HepG2 (cell line): ENCODE results near the gene F12. TPM values are rescaled to one million over a fixed set of nuclear protein-coding genes. Genes with fewer than 3 reads are reported as not detected.

ENCODE experiments used
- HNRNPL ChIP-seq: fragments of 200-400 bp; formaldehyde crosslinking; IDR thresholded peaks from 2 replicates; pipeline ENCODE4 v1.6.1; 2017; ENCODE audit warnings: mild to moderate bottlenecking, low read depth, low read length
- MYNN ChIP-seq: sonication (generic); formaldehyde crosslinking; IDR thresholded peaks from 2 replicates; pipeline ENCODE4 v1.4.0; 2020; ENCODE audit warnings: mild to moderate bottlenecking, low read depth, missing genetic modification reagents
- NCOA2 ChIP-seq: sonication (generic); formaldehyde crosslinking; IDR thresholded peaks from 2 replicates; pipeline ENCODE4 v1.8.0; 2022; ENCODE audit warnings: inconsistent platforms
- POLR2A ChIP-seq, 2 experiments: IDR thresholded peaks; 2 replicates each; pipeline ENCODE4 v1.6.1; 2011; ENCODE audit warnings: low read depth in 2 of 2, low read length in 2 of 2, mild to moderate bottlenecking in 1 of 2, moderate library complexity in 1 of 2; ENCODE audit not compliant: insufficient read depth in 1 of 2
- POLR2G ChIP-seq: fragments of 200-400 bp; formaldehyde crosslinking; IDR thresholded peaks from 2 replicates; pipeline ENCODE4 v1.6.1; 2018; ENCODE audit warnings: mild to moderate bottlenecking, low read depth, low read length, moderate library complexity
- SAP130 ChIP-seq: IDR thresholded peaks from 2 replicates; pipeline ENCODE4 v1.6.1; 2016; ENCODE audit warnings: low read depth
- ZFY ChIP-seq: sonication (generic); formaldehyde crosslinking; IDR thresholded peaks from 2 replicates; pipeline ENCODE4 v1.4.0; 2020; ENCODE audit warnings: missing genetic modification reagents
- ZKSCAN8 ChIP-seq: IDR thresholded peaks from 2 replicates; pipeline ENCODE4 v1.6.1; 2016; ENCODE audit warnings: borderline replicate concordance, missing genetic modification reagents, missing compliant biosample characterization
- ZNF337 ChIP-seq: sonication (generic); formaldehyde crosslinking; IDR thresholded peaks from 2 replicates; pipeline ENCODE4 v1.5.1; 2020; ENCODE audit warnings: missing genetic modification reagents, low read depth, mild to moderate bottlenecking, borderline replicate concordance
- ZNF510 ChIP-seq: sonication (generic); formaldehyde crosslinking; IDR thresholded peaks from 2 replicates; pipeline ENCODE4 v1.4.0; 2020; ENCODE audit warnings: low read depth, mild to moderate bottlenecking, missing genetic modification reagents
- ZNF629 ChIP-seq: sonication (generic); formaldehyde crosslinking; conservative IDR thresholded peaks from 2 replicates; pipeline ENCODE4 v1.5.0; 2020; ENCODE audit warnings: missing genetic modification reagents
- polyA plus RNA-seq, 8 experiments: library from polyadenylated mRNA; depleted of rRNA in 3 of 8; stranded (reverse) in 7 of 8; unstranded in 1 of 8; fragments of >200 nt; fragmentation: Illumina TruSeq in 4 of 8; extraction: Trizol in 4 of 8; gene quantifications; 2 replicates each; pipeline versions ENCODE4 v1.2.1 to v1.2.3, GENCODE V29; 2011 to 2016; ENCODE audit warnings: low read depth in 4 of 8, missing spikeins in 1 of 8, mixed read lengths in 1 of 8; ENCODE audit not compliant: insufficient read depth in 1 of 8
- total RNA-seq, 5 experiments: library from RNA; depleted of rRNA; stranded (reverse); fragments of >200 nt; fragmentation: Illumina TruSeq; extraction: Trizol; gene quantifications; 2 replicates each; pipeline ENCODE4 v1.2.3, GENCODE V29; 2016; ENCODE audit warnings: low read depth in 1 of 5
- TF ChIP-seq, protein P1 (sequence below): sonication (generic); formaldehyde crosslinking; IDR thresholded peaks from 2 replicates; pipeline ENCODE4 v1.5.0; 2020; ENCODE audit warnings: mild to moderate bottlenecking, missing genetic modification reagents, borderline replicate concordance
- TF ChIP-seq, protein P2 (sequence below): IDR thresholded peaks from 2 replicates; pipeline ENCODE4 v1.6.1; 2012; ENCODE audit warnings: low read length, improper control_type of control experiment
- TF ChIP-seq, protein P3 (sequence below): sonication (generic); formaldehyde crosslinking; IDR thresholded peaks from 2 replicates; pipeline ENCODE4 v1.4.0; 2020; ENCODE audit warnings: missing genetic modification reagents, borderline replicate concordance
- TF ChIP-seq, protein P4 (sequence below): sonication (generic); formaldehyde crosslinking; IDR thresholded peaks from 2 replicates; pipeline ENCODE4 v1.4.0; 2020; ENCODE audit warnings: missing genetic modification reagents

Gene F12
- total and polyA plus RNA-seq, 2 of the 13 experiments (the other 11 are each of a cell fraction or from before 2014, with no cell fraction given): 2.5 to 3.0 TPM

DNA sequence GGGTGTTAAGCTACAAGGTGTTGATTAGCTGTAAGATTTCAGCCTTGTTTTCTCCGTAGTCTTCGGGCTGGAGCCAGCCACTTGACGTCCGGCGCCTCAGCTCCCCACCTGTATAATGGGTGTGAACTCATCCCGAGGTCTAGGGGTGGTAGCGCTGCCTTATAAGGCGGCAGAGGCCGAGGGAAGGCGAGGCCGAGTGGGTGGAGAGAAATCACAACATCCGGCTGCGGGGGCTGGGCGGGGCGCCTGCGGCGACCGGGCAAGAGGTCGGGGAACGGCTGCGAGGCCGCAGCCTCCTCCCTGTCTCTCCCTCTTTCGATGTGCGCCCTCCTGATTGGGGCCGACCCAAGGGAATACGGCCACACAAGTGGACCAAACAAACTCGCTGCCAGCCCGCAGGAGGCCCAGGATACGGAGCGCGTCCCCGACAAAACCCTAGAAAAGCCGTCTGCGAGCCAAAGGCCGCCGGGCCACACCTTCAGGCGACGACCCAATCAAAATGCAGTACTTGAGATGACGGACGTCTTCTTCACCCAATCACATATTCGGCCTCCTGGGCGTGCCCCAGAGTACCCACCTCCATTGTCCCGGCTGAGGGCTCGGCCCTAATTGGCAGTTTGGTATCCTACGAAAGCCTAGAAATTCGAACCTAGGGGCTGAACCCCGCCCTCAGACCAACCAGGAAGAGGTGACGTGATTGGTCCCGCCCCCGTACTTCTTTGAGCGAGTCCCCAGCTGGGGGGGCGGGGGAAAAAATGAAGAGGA is 16.6 kb upstream of the F12 start (continued):
- TF ChIP-seq, protein P1, sequence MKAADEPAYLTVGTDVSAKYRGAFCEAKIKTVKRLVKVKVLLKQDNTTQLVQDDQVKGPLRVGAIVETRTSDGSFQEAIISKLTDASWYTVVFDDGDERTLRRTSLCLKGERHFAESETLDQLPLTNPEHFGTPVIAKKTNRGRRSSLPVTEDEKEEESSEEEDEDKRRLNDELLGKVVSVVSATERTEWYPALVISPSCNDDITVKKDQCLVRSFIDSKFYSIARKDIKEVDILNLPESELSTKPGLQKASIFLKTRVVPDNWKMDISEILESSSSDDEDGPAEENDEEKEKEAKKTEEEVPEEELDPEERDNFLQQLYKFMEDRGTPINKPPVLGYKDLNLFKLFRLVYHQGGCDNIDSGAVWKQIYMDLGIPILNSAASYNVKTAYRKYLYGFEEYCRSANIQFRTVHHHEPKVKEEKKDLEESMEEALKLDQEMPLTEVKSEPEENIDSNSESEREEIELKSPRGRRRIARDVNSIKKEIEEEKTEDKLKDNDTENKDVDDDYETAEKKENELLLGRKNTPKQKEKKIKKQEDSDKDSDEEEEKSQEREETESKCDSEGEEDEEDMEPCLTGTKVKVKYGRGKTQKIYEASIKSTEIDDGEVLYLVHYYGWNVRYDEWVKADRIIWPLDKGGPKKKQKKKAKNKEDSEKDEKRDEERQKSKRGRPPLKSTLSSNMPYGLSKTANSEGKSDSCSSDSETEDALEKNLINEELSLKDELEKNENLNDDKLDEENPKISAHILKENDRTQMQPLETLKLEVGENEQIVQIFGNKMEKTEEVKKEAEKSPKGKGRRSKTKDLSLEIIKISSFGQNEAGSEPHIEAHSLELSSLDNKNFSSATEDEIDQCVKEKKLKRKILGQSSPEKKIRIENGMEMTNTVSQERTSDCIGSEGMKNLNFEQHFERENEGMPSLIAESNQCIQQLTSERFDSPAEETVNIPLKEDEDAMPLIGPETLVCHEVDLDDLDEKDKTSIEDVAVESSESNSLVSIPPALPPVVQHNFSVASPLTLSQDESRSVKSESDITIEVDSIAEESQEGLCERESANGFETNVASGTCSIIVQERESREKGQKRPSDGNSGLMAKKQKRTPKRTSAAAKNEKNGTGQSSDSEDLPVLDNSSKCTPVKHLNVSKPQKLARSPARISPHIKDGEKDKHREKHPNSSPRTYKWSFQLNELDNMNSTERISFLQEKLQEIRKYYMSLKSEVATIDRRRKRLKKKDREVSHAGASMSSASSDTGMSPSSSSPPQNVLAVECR: peak; percentile 76
- peak; percentile 68 for TF ChIP-seq SAP130 (CRISPR knock-in tag)
- 0 out of 2 replicates have a peak, but pooled peaks have one; percentile 42 for TF ChIP-seq HNRNPL
- peak; percentile 80 for TF ChIP-seq ZFY
- 0 out of 2 replicates have a peak, but pooled peaks have one; percentile 22 for TF ChIP-seq NCOA2 (CRISPR knock-in tag)
- TF ChIP-seq, protein P2, sequence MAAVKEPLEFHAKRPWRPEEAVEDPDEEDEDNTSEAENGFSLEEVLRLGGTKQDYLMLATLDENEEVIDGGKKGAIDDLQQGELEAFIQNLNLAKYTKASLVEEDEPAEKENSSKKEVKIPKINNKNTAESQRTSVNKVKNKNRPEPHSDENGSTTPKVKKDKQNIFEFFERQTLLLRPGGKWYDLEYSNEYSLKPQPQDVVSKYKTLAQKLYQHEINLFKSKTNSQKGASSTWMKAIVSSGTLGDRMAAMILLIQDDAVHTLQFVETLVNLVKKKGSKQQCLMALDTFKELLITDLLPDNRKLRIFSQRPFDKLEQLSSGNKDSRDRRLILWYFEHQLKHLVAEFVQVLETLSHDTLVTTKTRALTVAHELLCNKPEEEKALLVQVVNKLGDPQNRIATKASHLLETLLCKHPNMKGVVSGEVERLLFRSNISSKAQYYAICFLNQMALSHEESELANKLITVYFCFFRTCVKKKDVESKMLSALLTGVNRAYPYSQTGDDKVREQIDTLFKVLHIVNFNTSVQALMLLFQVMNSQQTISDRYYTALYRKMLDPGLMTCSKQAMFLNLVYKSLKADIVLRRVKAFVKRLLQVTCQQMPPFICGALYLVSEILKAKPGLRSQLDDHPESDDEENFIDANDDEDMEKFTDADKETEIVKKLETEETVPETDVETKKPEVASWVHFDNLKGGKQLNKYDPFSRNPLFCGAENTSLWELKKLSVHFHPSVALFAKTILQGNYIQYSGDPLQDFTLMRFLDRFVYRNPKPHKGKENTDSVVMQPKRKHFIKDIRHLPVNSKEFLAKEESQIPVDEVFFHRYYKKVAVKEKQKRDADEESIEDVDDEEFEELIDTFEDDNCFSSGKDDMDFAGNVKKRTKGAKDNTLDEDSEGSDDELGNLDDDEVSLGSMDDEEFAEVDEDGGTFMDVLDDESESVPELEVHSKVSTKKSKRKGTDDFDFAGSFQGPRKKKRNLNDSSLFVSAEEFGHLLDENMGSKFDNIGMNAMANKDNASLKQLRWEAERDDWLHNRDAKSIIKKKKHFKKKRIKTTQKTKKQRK: peak; percentile 50
- TF ChIP-seq ZNF337: 0 out of 2 replicates have a peak, but pooled peaks have one; percentile 42
- peak in 1 of 2 experiments; percentile 70; a peak in 1 of 4 replicates for TF ChIP-seq POLR2A (IDR thresholded peaks at IDR 0.05; ENCODE audit: insufficient read depth in 1 of 2, low read depth in 2 of 2, low read length in 2 of 2)
- TF ChIP-seq, protein P3, sequence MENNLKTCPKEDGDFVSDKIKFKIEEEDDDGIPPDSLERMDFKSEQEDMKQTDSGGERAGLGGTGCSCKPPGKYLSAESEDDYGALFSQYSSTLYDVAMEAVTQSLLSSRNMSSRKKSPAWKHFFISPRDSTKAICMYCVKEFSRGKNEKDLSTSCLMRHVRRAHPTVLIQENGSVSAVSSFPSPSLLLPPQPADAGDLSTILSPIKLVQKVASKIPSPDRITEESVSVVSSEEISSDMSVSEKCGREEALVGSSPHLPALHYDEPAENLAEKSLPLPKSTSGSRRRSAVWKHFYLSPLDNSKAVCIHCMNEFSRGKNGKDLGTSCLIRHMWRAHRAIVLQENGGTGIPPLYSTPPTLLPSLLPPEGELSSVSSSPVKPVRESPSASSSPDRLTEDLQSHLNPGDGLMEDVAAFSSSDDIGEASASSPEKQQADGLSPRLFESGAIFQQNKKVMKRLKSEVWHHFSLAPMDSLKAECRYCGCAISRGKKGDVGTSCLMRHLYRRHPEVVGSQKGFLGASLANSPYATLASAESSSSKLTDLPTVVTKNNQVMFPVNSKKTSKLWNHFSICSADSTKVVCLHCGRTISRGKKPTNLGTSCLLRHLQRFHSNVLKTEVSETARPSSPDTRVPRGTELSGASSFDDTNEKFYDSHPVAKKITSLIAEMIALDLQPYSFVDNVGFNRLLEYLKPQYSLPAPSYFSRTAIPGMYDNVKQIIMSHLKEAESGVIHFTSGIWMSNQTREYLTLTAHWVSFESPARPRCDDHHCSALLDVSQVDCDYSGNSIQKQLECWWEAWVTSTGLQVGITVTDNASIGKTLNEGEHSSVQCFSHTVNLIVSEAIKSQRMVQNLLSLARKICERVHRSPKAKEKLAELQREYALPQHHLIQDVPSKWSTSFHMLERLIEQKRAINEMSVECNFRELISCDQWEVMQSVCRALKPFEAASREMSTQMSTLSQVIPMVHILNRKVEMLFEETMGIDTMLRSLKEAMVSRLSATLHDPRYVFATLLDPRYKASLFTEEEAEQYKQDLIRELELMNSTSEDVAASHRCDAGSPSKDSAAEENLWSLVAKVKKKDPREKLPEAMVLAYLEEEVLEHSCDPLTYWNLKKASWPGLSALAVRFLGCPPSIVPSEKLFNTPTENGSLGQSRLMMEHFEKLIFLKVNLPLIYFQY (CRISPR knock-in tag): peak; percentile 43; the same call in 1 of the 2 replicates
- TF ChIP-seq POLR2G: peak; percentile 85
- TF ChIP-seq ZNF510 (CRISPR knock-in tag): no peak
- 0 out of 2 replicates have a peak, but pooled peaks have one; percentile 27 for TF ChIP-seq ZKSCAN8 (CRISPR knock-in tag)
- peak; percentile 100 for TF ChIP-seq ZNF629 (CRISPR knock-in tag)
- peak; percentile 84; the same call in 1 of the 2 replicates for TF ChIP-seq MYNN
- TF ChIP-seq, protein P4, sequence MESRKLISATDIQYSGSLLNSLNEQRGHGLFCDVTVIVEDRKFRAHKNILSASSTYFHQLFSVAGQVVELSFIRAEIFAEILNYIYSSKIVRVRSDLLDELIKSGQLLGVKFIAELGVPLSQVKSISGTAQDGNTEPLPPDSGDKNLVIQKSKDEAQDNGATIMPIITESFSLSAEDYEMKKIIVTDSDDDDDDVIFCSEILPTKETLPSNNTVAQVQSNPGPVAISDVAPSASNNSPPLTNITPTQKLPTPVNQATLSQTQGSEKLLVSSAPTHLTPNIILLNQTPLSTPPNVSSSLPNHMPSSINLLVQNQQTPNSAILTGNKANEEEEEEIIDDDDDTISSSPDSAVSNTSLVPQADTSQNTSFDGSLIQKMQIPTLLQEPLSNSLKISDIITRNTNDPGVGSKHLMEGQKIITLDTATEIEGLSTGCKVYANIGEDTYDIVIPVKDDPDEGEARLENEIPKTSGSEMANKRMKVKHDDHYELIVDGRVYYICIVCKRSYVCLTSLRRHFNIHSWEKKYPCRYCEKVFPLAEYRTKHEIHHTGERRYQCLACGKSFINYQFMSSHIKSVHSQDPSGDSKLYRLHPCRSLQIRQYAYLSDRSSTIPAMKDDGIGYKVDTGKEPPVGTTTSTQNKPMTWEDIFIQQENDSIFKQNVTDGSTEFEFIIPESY (CRISPR knock-in tag): no peak
